Measurements from ENCODE around the gene PWWP2B.
"Not testable (repeated sequence)": the region's sequence is repeated elsewhere in the genome, so short reads cannot be mapped to it uniquely, and the experiment has no call there.

PWWP2B gene

GRCh38 chr10:132363921-132364593, 32.9 kb upstream of the PWWP2B start:
- DNase-seq = no peak

GRCh38 chr10:132364594-132364970, 32.4 kb upstream of the PWWP2B start:
- DNase-seq = no peak

GRCh38 chr10:132365102-132365501, 31.9 kb upstream of the PWWP2B start:
- no peak for DNase-seq

- no peak for DNase-seq
Measured at GRCh38 chr10:132366006-132366405, 31.0 kb upstream of the PWWP2B start.

- no peak for DNase-seq
Measured at GRCh38 chr10:132366499-132366898, 30.5 kb upstream of the PWWP2B start.

- no peak for DNase-seq
Measured at GRCh38 chr10:132368391-132368790, 28.6 kb upstream of the PWWP2B start.

GRCh38 chr10:132368881-132369635, 27.9 kb upstream of the PWWP2B start:
- no peak for DNase-seq

- DNase-seq = no peak
Measured at GRCh38 chr10:132369636-132370185, 27.3 kb upstream of the PWWP2B start.

- no peak for DNase-seq
Measured at GRCh38 chr10:132370426-132371340, 26.3 kb upstream of the PWWP2B start.

- DNase-seq = no peak
Measured at GRCh38 chr10:132371641-132372081, 25.3 kb upstream of the PWWP2B start.

GRCh38 chr10:132372516-132373095, 24.4 kb upstream of the PWWP2B start:
- no peak for DNase-seq

- DNase-seq = no peak
Measured at GRCh38 chr10:132373241-132373955, 23.6 kb upstream of the PWWP2B start.

GRCh38 chr10:132374176-132374575, 22.8 kb upstream of the PWWP2B start:
- DNase-seq = no peak

- no peak for DNase-seq
Measured at GRCh38 chr10:132374612-132375011, 22.4 kb upstream of the PWWP2B start.

GRCh38 chr10:132375116-132375794, 21.7 kb upstream of the PWWP2B start:
- no peak for DNase-seq

GRCh38 chr10:132375795-132376297, 21.2 kb upstream of the PWWP2B start:
- no peak for DNase-seq

- DNase-seq = no peak
Measured at GRCh38 chr10:132376394-132376851, 20.6 kb upstream of the PWWP2B start.

- DNase-seq = no peak
Measured at GRCh38 chr10:132377326-132377725, 19.7 kb upstream of the PWWP2B start.

- not testable (repeated sequence) for DNase-seq
Measured at GRCh38 chr10:132379026-132379425, 18.0 kb upstream of the PWWP2B start.

GRCh38 chr10:132380986-132381385, 16.0 kb upstream of the PWWP2B start:
- DNase-seq = not testable (repeated sequence)

GRCh38 chr10:132381741-132382140, 15.3 kb upstream of the PWWP2B start:
- no peak for DNase-seq

Measured in NCI-H1436 (cell line).